Nephron progenitor cell (in vitro differentiated cells): ENCODE data around the gene TPSAB1.
A peak's percentile ranks its signal among the peaks of the same experiment; 100 is the strongest.

Experiments
- DNase-seq: peaks from one replicate; pipeline ENCODE4 v3.0.0; 2021
- H3K27ac Mint-ChIP-seq: 2 replicates; pipeline ENCODE4 v1.8.0; 2021; ENCODE audit warnings: mild to moderate bottlenecking, moderate library complexity, mixed read lengths
- H3K27me3 Mint-ChIP-seq: 2 replicates; pipeline ENCODE4 v1.8.0; 2021; ENCODE audit warnings: mild to moderate bottlenecking, low read depth, mixed read lengths; ENCODE audit not compliant: poor library complexity
- H3K36me3 Mint-ChIP-seq: 2 replicates; pipeline ENCODE4 v1.8.0; 2021; ENCODE audit warnings: low read depth, mixed read lengths
- H3K4me1 Mint-ChIP-seq: 2 replicates; pipeline ENCODE4 v1.8.0; 2021; ENCODE audit warnings: mixed read lengths
- H3K4me3 Mint-ChIP-seq: 2 replicates; pipeline ENCODE4 v1.8.0; 2021; ENCODE audit warnings: mild to moderate bottlenecking, moderate library complexity, mixed read lengths
- H3K9me3 Mint-ChIP-seq: 2 replicates; pipeline ENCODE4 v1.8.0; 2021; ENCODE audit warnings: mild to moderate bottlenecking, moderate library complexity, mixed read lengths
- TF ChIP-seq, protein P1 (sequence below): fragments of 200-600 bp; sonication (generic); IDR thresholded peaks from 2 replicates; pipeline ENCODE4 v1.5.0; 2021; ENCODE audit warnings: antibody characterized with exemption

Gene TPSAB1

DNA sequence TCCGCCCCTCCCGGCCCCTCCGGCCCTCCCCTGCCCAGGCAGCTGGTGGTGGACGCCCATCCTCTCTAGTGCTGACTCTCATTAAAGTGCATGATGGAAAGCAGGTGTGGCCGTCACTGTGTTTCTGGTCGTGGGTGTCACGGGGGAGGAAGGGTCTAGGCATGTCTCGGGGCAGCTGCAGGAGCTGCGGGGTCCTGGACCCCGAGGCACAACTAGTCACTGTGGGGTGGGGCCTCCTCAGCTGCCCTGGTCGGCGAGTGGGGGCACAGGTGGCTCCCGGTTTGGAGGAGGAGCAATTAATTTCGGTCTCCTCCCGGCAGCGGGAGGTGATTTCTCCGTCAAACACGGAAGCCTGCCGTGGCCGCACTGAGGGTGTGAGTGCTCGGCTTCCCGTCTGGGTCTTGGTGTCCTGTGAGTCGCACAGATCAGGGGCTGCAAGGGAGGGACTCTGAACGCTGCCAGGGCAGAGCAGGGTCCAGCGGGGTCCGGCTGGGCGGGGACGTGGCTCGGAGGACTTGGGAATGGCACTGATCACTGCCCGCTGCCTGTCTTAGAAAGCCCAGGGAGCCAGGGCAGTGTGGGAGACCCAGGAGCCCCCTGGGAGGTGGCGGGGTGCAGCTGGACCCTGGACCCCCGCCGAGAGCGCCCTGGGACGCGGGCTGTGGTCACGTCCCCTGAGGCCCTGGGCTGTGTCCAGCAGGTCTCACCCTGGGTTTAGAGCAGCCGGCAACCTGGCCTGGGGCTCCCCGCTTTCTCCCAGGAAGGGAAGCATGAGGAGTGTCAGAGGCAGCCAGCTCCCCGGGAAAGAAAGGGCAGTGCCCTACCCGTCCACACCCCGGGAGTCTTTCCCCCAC, 18.6 kb downstream of the TPSAB1 start:
- peaks cover 59% of the 10 kb centered on the region for H3K27me3 Mint-ChIP-seq
- no peak for DNase-seq
- H3K9me3 Mint-ChIP-seq, result peaks cover under 1% of the 10 kb centered on the region
- TF ChIP-seq, protein P1, sequence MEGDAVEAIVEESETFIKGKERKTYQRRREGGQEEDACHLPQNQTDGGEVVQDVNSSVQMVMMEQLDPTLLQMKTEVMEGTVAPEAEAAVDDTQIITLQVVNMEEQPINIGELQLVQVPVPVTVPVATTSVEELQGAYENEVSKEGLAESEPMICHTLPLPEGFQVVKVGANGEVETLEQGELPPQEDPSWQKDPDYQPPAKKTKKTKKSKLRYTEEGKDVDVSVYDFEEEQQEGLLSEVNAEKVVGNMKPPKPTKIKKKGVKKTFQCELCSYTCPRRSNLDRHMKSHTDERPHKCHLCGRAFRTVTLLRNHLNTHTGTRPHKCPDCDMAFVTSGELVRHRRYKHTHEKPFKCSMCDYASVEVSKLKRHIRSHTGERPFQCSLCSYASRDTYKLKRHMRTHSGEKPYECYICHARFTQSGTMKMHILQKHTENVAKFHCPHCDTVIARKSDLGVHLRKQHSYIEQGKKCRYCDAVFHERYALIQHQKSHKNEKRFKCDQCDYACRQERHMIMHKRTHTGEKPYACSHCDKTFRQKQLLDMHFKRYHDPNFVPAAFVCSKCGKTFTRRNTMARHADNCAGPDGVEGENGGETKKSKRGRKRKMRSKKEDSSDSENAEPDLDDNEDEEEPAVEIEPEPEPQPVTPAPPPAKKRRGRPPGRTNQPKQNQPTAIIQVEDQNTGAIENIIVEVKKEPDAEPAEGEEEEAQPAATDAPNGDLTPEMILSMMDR, result no peak
- H3K36me3 Mint-ChIP-seq, result no peaks in the 10 kb centered on the region
- H3K4me1 Mint-ChIP-seq, result peaks cover 10% of the 10 kb centered on the region
- peak overlapping the region; percentile 54 for H3K4me3 Mint-ChIP-seq
- no peak overlapping the region for H3K27ac Mint-ChIP-seq

DNA sequence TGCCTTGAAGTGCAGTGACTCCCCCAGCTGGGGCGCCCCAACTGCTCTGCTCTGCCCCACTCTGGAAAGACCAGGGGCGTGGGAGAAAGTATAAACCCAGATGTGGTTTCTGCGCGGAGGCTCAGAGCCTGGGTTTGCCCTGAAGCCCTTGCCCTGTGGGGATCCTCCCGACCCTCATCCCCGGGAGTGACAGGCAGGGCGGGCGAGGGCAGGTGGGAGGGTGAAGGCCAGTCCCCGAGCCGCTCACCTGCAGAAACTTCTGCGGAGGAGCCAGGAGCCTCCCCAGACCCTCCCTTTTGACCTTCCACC, 19.2 kb downstream of the TPSAB1 start:
- no peak for DNase-seq
- no peak overlapping the region for H3K4me3 Mint-ChIP-seq
- no peaks in the 10 kb centered on the region for H3K36me3 Mint-ChIP-seq
- TF ChIP-seq, protein P1, result no peak
- H3K9me3 Mint-ChIP-seq, result peaks cover 5% of the 10 kb centered on the region
- peaks cover 10% of the 10 kb centered on the region for H3K4me1 Mint-ChIP-seq
- peaks cover 64% of the 10 kb centered on the region for H3K27me3 Mint-ChIP-seq
- H3K27ac Mint-ChIP-seq, result no peak overlapping the region

DNA sequence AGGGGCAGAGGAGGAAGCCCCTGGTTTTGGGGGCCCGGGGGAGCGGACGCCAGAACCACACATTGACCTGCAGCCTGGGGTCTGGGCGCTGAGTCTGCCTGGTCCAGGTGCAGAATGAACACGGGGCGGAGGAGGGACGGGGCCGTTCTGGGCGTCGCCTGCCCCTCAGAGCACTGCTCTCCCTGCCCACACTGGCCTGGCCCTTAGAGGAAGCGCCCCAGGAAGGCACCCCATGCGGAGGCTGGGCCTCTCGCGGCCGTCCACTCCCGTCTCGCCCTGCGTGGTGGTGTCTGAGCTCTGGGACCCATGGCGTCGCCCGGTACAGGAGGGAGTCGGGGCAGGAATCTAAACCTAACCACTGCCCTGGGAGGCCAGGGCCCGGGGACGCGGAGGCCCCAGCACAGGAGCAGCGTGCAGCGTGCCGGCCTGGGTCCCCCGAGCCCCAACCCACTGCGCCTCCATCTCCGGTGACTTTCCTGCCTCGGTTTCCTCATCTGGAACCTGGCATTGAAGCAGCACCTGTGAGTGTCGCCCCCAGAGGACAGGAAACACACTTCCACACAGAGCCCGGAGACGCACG, 19.7 kb downstream of the TPSAB1 start:
- DNase-seq, result no peak
- H3K27ac Mint-ChIP-seq, result no peak overlapping the region
- H3K36me3 Mint-ChIP-seq, result no peaks in the 10 kb centered on the region
- H3K4me3 Mint-ChIP-seq, result no peak overlapping the region
- H3K27me3 Mint-ChIP-seq, result peaks cover 60% of the 10 kb centered on the region
- peaks cover 5% of the 10 kb centered on the region for H3K9me3 Mint-ChIP-seq
- H3K4me1 Mint-ChIP-seq, result peaks cover 10% of the 10 kb centered on the region
- TF ChIP-seq, protein P1, result no peak

DNA sequence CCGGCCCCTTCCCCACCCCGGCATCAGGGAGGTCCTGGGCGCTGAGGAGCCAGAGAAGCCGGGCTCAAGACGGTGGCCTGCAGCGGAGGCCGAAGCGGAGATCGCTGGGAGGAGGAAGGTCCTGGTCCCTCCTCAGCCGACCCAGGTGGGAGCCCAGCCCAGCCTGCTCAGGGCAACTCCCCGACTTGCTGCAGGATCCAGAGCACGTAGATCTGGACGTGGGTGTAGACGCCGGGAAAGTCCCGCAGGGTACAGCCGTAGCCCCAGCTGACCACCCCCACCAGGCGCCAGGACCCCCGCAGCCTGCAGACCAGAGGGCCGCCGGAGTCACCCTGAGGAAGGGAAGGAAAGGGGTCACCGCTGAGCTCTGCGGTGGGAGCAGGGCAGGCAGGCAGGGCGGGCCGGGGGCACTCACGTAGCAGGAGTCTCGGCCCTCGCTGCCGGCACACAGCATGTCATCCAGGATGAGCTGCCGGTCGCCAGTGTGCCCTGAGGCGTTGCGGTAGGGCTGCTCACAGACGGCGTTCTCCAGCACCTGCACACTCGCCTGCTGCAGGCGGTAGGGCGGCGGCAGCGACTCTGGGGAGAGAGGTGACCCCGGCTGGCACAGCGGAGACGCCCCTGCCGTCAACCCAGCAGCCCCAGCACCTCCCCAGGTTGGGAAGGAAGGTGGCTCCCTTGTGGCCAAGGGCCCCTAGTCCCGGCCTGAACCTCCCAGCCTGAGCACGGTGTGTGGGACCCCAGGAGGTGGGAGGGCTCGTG, 20.8 kb downstream of the TPSAB1 start:
- Mint-ChIP-seq H3K27me3 (peaks cover 64% of the 10 kb centered on the region), H3K36me3 (no peaks in the 10 kb centered on the region), H3K4me3 (no peak overlapping the region), H3K9me3 (peaks cover 9% of the 10 kb centered on the region), H3K4me1 (peaks cover 10% of the 10 kb centered on the region), H3K27ac (no peak overlapping the region)
- TF ChIP-seq, protein P1, result no peak
- DNase-seq, result no peak

DNA sequence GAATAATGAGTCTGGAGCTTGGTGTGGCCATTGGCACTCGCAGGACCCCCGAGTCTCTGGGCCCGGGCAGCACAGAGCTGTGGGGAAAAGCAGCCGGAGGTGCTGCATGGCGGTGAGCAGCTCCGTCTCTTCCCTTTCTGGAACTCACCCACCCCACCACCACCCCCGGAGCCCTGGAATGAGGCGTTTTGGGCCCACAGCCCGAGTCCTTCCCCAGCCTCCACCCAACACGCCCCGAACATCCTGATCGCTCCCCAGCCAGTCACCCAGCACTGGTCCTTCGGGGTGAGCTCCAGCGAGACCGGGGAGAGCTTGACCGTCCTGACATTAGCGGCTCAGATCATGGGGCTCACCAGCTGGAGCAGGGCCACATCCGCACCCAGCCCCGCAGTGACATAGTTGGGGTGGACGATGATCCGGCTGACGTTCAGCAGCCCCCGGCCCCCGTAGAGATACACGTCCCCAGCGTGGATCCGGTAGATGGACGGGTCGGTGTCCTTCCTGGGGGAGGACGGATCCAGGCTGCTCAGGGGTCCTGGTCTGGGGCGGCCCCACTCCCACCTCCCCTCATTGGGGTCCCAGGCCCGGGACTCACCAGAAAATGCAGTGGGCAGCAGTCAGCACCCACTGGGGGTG, 21.8 kb downstream of the TPSAB1 start:
- H3K4me3 Mint-ChIP-seq, result no peak overlapping the region
- TF ChIP-seq, protein P1, result no peak
- peaks cover 71% of the 10 kb centered on the region for H3K27me3 Mint-ChIP-seq
- peaks cover 10% of the 10 kb centered on the region for H3K4me1 Mint-ChIP-seq
- H3K9me3 Mint-ChIP-seq, result peaks cover 14% of the 10 kb centered on the region
- no peak overlapping the region for H3K27ac Mint-ChIP-seq
- H3K36me3 Mint-ChIP-seq, result no peaks in the 10 kb centered on the region
- DNase-seq, result no peak
